Dermis microvascular lymphatic vessel endothelial cell (primary cell): ENCODE measurements around the gene HDAC4. TPM values are rescaled to one million over a fixed set of nuclear protein-coding genes. Genes with fewer than 3 reads are reported as not detected.

ENCODE experiments used
- DNase-seq, 2 donors: peaks; one replicate each; pipeline versions ENCODE4 v3.0.0 to v3.0.0-alpha.2; 2010; ENCODE audit warnings: low read depth in 2 of 2
- total RNA-seq: library from RNA; depleted of rRNA; stranded (reverse); fragments of >200 nt; gene quantifications from 2 replicates; pipeline ENCODE4 v1.2.1, GENCODE V29; 2014

Gene HDAC4
- total RNA-seq, 1 donor from 2014 or later = 10.4 TPM

DNA sequence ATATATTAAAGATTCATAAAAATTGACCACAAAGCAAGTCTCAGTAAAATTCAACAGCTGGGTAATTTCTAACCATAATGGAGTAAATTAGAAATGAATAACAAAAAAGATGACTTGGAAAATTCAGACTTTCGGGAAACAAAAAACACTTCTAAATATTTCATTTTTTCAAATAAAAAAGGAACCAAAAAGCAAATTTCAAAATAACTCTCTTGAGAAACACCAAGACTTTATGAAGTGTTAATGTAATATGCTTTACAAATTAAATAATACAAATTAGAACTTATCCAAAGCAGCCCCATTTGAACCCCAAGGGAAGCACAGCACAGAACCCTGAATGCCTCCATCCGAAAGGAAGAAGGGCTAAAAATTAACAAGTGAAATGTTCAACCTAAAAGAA lies 175.9 kb downstream of the HDAC4 start:
- no peak for DNase-seq

DNA sequence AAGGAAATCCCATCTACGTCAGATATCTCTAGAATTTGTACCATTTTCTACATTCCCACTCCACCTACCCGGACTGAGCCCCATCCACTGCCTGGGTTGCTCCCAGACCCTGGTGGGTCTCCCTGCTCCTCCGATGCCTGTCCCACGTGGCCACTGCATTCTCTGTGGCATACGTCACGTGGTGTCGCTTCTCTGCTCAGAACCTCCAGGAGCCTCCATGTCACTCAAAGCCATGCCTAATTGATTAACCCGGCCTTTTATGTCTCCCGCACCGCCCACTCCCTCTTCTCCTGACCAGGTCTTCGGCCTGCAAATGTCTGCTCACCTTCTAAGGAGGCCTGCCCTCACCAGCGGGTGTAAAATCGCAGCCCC lies 176.6 kb downstream of the HDAC4 start:
- no peak for DNase-seq

DNA sequence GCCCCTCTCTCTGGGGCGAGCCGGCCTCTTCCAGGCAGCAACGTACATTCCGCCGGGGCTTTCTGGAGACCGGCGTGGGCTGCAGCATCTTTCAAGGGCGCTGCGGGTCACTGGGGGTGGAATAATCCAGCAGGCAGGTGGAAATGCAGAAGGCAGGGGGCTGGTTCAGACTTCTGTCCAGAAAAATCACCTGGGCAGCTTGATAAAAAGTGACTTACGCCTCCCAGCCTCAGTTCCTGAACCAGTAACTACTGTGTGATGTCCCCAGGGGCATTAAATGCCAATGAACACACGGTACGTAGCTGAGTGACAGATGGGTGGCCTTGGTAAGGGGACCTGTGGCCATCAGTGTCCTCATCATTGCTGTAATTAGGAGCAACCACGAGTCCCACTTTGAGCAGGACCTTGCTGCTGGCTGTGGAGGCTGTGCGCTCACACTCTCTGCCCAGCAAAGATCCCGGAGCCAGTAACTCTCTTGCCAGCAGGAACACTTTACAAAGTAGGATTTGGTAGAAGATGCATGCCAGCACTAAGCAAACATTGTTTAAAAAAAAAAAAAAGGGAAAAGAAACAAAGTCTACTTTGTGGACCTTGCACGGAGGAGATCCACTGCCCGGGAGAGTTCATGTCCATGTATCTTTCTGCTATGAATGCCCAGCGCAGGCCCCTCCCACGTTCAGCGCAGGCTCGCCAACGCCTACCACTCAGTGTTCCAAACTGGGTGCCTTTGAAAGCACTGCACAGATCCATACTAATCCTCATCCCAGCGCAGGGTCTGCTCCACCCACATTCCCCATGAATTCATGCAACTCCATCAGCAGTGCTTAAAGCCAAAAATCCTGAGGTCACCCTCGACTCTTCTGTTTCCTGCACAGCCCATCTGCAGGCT lies 177.3 kb downstream of the HDAC4 start:
- DNase-seq = no peak

DNA sequence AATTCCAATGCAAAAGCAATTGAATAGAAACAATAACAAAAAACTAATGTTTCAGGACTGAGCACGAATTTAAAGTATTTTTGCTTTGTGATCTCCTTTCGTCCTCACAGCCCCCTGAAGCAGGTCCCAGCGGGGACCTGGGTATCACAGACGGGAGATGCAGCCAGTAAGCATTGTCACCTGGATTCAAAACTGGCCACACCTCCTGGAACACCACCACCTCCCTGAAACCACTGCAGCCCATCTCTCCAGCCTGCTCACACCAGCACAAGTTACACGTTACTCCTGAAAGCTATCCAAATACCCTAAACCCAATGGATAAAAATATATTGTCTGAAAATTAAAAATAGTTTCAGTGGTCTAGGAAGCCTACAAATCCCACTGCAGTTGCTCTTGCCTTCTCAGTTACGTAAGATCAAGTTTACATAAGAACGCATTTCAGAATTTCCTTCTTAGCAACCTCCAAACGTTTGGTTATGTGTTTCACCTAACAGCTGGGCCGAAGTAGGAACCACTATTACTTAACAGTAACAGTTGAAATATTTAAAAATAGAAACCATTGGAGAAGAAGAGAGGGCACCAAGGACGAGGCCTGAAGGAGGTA lies 178.0 kb downstream of the HDAC4 start:
- no peak for DNase-seq

DNA sequence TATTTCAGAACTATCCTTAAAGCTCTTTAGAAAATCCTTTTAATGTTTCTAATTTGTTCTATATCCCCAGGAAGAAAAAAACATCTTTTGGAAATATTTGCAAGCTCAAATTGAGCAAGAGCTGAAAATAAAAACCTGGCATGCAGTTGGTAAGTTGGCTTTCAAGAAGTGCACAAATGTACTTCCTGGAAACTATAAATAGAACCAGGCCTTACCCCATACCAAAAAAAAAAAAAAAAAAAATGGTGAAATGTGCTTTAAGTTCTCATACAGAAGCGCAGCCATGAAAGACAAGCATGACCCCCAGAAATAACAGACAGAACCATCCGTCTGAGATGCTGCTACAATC lies 178.5 kb downstream of the HDAC4 start:
- no peak for DNase-seq

DNA sequence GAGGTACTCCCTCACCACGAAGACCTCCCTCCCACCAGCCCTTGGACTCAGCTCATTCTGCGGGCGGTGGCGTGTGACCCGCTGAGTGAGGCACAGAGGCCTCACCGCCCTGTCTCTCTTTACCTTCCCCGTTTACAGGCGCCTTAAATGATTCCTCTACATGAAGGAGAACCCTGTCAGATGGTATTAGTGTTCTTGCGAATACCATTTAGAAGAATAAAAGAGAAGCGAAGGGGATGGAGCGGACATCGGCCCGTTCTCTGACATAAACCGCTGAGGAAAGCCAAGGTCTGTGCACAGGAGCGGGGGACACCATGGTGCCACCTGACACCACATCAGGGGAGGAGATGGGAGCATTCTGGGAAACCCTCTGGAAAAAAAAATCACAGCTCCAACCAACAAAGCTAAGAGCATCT lies 179.8 kb downstream of the HDAC4 start:
- DNase-seq = no peak

DNA sequence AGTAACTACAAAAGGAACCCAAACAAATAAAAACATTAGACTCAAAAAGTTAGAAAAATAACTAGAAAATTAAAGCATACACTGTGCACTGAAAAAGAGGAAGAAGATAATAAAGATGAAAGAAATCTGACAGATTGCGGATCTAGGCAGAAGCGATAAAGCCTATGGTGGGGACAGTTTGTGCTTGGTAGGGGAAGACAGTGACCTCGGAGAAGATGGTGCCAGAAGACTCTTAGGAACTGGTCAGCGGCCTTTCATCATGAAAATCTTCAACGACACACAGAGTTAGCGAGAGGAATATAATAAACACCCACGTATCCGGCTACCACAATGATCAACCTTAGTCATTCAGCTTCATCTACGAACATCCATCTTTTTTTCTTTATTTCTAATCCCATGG lies 180.5 kb downstream of the HDAC4 start:
- no peak for DNase-seq

DNA sequence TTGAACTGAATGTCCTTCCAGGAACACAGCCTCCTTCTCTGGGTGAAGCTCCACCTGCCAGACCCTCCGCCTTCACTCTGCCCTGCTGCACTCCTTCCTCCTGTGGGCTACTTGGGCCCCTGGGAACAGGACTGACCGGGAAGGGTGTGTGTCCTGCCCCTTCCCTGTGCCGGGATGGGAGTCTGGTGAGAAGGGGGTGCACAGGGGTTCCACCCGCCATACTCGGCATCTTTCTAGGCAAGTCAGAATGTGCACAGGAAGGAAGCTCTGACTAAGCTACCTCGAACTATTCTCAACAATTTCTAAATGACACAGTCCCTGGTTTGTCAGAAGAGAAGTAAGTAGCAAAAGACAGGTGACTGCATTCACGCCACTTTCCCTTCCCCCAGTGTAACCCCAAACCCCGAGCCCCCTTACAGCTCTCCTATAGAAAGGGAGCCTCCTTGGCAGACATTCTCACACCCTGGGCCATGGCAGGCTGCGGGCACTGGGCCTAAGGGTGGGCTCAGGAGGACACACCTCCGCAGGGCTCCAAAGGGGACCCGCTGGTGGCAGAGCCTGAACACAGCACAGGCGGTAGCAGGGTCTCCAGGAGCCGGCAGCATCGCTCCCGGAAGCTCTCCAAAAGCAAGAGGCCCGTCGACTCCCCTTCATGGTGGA lies 184.1 kb downstream of the HDAC4 start:
- DNase-seq = peak in 1 of 2 donors; percentile 28

DNA sequence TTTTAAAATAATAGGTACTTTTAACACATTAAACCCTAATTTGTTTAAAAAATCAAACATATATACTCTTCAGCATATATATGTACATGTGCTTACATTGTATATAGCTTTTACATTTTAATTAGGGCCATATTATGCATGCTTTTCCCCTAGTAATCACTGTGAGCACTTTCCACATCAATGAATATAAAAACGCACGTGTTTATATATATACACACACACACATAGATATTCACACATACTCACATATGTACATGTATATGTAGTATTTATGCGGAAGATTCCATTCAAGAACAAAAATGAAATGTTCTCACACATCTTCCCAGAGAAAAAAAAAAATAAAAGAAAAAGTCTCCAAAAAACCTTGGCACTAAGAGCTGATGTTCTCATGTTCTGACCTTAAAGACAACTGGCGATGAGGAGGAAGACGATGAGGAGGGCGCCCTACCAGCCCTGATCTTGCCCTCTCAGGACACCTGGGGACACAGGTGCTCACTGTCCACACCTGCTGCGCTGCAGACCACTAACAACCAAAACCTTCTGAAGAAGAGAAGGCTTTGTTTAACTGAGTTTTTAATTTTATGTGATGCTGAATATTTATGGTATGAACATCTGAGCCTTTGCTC lies 184.7 kb downstream of the HDAC4 start:
- DNase-seq = no peak

DNA sequence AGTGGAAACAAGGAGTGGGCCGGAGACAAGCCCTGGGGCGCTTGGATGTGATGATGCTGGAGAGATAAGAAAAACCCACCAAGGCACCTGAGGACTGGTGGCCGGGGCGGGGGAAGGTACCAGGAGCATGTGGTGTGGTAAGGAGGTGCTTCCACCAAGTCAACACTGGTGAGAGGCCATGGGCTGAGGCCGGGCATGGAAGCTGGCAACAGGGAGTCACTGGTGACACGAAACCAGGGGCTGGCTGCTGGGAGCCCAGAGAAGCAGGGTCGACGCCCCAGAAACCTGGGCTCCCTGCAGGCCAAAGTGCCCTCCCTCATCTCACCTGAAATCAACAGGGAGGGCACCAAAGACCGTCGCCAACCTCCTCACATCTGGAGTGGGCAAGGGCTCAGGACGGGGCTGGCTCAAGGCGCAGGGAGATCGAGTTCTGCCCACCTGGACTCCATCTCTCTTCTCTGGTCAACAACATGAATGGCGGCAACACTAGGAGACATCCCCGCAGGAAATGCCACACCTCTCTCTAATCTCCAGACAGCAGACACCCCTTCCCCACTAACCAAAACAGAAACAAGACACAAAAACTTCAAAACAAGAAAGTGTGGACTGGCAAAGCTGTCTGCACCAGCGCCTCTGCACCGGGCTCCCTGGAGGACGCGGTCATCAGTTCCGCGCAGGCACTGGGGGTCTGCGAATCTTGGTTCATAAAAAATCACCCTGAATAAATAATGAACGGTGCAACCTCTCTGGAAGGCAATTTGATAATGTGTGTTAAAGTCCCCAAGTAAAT lies 185.5 kb downstream of the HDAC4 start:
- no peak for DNase-seq

DNA sequence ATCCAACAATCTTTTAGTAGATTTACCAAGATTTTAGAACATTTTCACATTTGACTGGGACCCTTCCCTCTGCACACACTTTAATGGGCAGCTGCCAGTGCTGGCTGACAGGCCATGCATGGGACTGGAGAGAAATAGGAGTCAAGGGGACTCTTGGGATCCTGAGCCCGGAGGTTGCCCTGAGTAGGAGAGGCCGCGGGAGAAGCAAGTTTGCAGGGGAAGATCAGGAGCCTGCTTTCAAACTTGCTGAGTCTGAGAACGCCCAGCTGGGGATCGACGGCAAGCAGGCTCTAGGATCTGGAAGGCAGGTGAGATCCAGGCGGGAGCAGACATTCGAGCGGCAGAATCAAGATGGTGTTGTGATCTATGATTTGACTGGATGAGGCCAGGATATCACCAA lies 186.1 kb downstream of the HDAC4 start:
- no peak for DNase-seq

DNA sequence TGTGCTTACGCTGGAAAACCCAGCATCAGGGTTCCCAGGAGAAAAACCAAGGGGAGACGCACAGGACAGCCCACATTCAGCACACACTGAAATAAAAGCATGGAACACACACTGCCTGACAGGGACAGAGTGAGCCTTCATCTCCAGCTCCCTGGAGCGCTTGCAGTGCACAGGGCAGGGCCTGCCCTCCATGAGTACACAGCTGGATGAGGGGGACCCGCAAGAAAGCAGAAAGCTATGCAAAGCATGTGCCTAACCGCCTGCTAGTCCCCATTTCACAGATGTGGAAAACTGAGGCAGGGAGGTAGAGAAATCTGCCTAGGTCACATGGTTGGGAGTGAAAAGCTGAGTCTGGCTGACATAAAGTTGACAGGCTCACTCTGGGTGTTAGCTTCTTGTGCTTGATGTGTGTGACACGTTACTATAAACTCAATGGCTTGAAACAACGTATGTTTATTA lies 187.1 kb downstream of the HDAC4 start:
- DNase-seq = no peak

DNA sequence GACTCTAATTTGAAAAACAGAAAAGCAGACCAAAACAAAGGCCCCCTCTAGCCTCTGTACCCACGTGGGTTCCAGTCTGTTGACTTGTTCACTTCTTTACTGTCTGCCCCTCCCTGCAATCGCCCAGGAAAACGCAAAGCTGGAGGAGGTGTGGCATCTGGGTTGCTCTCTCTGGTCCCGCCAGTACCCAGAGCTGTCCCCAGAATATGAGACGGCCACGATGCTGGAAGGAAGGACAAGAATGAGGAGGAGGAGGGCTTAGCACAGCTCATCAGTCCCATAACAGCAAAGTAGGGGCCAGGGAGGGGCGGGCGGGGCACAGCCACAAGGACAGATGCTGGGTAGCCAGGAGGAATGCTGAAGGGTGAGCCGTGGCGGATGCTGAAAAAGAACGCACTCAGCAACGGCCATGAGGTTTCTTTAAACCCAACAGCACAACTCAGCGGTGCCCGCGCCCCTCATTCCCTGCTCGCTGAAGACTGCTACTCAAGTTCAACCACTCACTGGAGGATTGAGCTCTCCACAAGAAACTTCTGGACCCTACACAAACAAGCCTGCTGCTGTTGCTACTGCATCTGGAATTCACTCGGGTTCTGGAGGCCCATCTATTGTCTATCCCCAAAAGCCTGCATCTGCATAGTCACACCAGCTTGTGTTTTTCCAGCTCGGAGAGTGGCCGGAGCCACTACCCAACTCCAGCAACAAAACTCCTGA lies 187.7 kb downstream of the HDAC4 start:
- DNase-seq = no peak

DNA sequence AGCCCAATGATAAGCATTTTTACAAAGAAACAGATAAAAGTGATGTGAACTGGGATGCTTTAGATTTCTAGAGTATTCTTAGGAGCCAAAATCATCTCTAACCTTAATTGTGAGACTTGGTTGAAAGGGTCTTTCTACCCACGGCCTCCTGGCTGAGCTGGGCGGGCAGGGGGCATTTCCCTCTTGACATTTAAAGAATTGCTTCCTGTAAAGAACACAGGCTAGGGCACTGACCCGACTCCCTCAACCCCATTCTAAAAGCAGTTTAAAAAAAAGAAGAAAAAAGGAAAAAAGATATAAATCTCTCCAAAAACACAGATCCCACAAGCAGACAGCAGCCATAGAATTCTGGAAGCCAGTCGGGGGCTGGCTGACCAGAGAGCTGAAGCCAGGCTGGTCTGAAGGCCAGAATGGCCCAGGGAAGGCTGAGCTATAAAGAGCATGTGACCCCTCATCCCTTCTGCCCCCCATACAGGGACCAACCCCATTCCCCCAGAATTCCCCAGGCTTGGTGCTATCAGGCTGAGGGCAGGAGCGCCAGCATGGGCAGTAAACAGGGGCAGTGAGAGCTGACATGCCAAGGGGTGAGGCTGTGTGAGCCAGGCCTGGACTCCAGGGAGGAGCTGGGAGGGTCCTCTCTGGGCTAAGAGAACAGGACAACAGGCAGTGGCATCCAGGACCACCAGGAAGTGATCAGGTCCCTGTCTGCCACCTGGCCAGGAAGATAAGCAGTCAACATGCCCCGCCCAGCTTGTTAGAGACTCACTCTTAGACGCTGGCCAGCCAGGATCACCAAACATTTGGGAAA lies 188.5 kb downstream of the HDAC4 start:
- no peak for DNase-seq

DNA sequence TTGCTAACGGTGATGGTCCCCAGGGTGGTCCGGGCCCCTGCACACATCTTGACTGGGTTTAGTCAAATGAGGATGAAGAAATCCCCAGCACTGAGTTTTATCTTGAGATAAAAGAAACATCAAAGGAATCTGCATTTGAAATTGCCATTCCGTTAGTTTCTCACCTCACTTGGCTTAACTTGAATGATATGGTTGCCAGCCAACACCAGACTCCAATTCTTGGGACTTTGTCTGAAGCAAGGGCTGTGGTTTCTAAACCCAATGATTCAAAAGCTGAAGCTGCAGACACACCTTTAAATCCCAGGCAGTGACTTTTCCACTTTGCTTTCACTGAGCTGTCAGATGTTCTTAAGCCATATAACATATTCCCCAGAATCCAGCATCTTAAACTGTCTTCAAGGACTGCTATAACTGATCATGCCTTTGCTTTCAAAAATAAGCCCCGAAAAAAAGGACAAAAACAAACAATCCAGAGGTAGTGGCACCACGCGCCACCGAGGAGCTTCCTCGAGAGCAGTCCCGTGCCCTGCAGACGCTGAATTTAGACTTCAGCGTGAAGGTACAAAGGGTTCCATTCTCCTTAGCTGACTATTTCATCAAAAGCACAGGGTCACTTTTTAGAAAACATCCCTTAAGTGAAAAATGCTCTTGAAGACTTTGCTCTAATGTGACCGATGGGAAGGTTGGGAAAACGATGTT lies 189.3 kb downstream of the HDAC4 start:
- DNase-seq = no peak

DNA sequence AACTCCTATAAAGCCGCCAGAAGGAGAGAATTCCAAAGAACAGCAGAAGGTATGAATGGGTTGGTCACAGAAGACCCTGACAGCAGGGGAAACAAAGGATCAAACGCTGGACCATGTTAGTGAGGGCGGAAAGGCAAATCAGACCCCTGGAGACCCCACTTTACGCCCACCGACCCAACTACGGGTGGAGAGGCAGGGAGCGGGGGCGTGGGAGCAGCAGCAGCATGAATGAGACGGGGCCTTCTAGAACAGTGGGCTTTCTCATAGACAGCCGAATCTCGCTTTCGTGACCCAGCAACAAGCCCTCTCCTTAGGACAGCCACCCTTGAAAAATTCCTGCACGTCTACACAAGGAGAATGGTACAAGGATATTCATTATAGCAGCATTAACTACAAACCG lies 191.0 kb downstream of the HDAC4 start:
- no peak for DNase-seq

DNA sequence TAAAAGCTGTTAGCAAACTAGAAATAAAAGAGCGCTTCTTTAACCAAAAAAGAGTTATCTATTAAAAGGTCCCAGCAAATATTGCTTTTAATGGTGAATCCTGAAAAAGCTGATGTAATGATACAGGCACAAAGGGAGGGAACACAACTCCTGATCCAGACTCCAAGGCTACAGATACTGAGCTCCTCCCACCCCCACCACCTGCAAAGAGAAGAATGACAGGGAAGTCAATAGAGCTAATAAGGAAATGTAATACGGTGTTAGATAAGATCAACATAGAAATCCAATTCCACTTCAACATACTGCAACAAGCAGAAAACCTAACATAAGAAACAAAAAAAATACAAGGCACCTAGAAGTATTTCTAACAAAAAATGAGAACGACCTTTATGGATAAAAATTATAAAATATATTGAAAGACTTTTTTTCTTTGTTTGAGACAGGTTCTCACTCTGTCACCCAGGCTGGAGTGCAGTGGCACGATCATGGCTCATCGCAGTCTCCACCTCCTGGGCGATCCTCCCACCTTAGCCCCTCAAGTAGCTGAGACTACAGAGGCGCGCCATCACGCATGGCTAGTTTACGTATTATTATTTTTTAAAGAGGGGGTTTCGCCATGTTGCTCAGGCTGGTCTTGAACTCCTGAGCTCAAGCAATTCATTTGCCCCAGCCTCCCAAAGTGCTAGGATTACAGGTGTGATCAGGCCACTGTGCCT lies 192.2 kb downstream of the HDAC4 start:
- DNase-seq = no peak

DNA sequence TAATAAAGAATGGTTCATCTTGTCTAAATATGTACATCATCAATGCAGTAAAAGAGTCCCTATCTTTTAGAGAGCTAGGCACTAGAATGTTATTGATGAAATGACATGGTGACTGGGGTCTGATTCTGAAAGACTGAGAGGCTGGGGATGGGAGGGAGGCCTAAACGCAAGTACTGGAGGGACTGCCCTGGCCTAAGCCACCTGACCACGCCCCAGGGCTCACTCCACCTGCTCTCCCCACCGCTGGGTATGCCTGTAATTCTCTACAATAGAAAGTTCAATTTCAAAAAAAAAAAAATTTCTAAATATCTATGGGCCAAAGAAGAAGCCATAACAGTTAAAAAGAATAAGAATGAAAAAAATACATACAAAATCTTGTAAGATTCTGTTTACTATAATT lies 194.0 kb downstream of the HDAC4 start:
- DNase-seq = no peak

DNA sequence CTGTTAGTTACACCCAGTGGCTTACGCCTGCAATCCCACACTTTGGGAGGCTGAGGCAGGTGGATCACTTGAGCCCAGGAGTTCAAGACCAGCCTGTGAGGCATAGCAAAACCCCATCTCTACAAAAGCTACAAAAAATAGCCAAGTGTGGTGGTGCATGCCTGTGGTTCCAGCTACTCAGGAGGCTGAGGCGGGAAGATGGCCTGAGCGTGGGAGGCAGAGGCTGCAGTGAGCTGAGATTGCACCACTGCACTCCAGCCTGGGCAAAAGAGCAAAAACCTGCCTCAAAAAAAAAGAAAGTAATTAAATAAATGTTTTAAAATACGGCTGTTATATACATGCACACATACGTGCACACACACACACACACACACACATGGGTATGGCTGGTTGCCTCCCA lies 194.8 kb downstream of the HDAC4 start:
- DNase-seq = no peak
